OCI-LY7 (cell line): ENCODE results near the gene DNASE2B. TPM values are rescaled to one million over a fixed set of nuclear protein-coding genes. Genes with fewer than 3 reads are reported as not detected.

ENCODE experiments used
- Bru-seq: library from RNA; stranded (reverse); fragments of 400-500 nt; gene quantifications from one replicate; lab custom pipeline; 2021; lab: Mats Ljungman, UMichigan
- BruChase-seq, 2 experiments: library from RNA; stranded (reverse); fragments of 400-500 nt; gene quantifications; one replicate each; lab custom pipeline; 2021; lab: Mats Ljungman, UMichigan
- BruUV-seq: library from RNA; stranded (reverse); fragments of 400-500 nt; replicated peaks from 2 replicates; lab custom pipeline; 2021; lab: Mats Ljungman, UMichigan
- CTCF ChIA-PET: fragments of 300-600 bp; sonication (Branson Sonifier 250); formaldehyde crosslinking; loops from one replicate; lab custom pipeline; 2022; ENCODE audit warnings: antibody characterized with exemption; ENCODE audit not compliant: unreplicated experiment; lab: Charles Lee
- POLR2A ChIA-PET: fragments of 300-600 bp; sonication (Branson Sonifier 250); formaldehyde crosslinking; loops from one replicate; lab custom pipeline; 2022; ENCODE audit warnings: antibody characterized with exemption; lab: Charles Lee
- DNase-seq: peaks from one replicate; pipeline ENCODE4 v3.0.0-alpha.2; 2015; ENCODE audit warnings: low spot score
- H2AFZ ChIP-seq: fragments of 200-600 bp; sonication (generic), shearing (Covaris generic); 2 replicates; pipeline ENCODE4 v1.6.1; 2014; ENCODE audit warnings: mild to moderate bottlenecking, antibody characterized with exemption, low read length, moderate library complexity
- H3K27ac ChIP-seq: fragments of 200-600 bp; sonication (generic); 2 replicates; pipeline ENCODE4 v1.5.1; 2014; ENCODE audit warnings: mixed run types, low read depth, mild to moderate bottlenecking, moderate library complexity, low read length, inconsistent platforms; ENCODE audit not compliant: poor library complexity, severe bottlenecking
- H3K36me3 ChIP-seq: fragments of 200-600 bp; sonication (generic); 2 replicates; pipeline ENCODE4 v1.6.1; 2014; ENCODE audit warnings: mild to moderate bottlenecking, antibody characterized with exemption, low read length, moderate library complexity, mixed read lengths; ENCODE audit not compliant: insufficient read depth
- H3K4me1 ChIP-seq: fragments of 200-600 bp; sonication (generic); 2 replicates; pipeline ENCODE4 v1.5.1; 2014; ENCODE audit warnings: mild to moderate bottlenecking, low read length; ENCODE audit not compliant: insufficient read depth, poor library complexity, severe bottlenecking
- H3K4me2 ChIP-seq: fragments of 200-600 bp; sonication (generic); 2 replicates; pipeline ENCODE4 v1.6.1; 2014; ENCODE audit warnings: mild to moderate bottlenecking, low read length
- H3K4me3 ChIP-seq: fragments of 200-600 bp; sonication (generic); 2 replicates; pipeline ENCODE4 v1.5.1; 2014; ENCODE audit warnings: mild to moderate bottlenecking, low read depth, low read length; ENCODE audit not compliant: poor library complexity, severe bottlenecking
- H3K79me2 ChIP-seq: fragments of 200-600 bp; sonication (generic); 2 replicates; pipeline ENCODE4 v1.6.1; 2016; ENCODE audit warnings: low read depth, mild to moderate bottlenecking, low read length, moderate library complexity, mixed read lengths; ENCODE audit not compliant: insufficient read depth
- H3K9me2 ChIP-seq: fragments of 200-600 bp; sonication (generic); 2 replicates; pipeline ENCODE4 v1.6.1; 2016; ENCODE audit warnings: mild to moderate bottlenecking, low read length, mixed read lengths; ENCODE audit not compliant: insufficient read depth
- H3K9me3 ChIP-seq: fragments of 200-600 bp; sonication (generic); 2 replicates; pipeline ENCODE4 v1.6.1; 2014; ENCODE audit warnings: mild to moderate bottlenecking, mixed run types, low read length, mixed read lengths
- H4K20me1 ChIP-seq: fragments of 200-600 bp; sonication (generic); 2 replicates; pipeline ENCODE4 v1.6.1; 2014; ENCODE audit warnings: mild to moderate bottlenecking, antibody characterized with exemption, low read length, moderate library complexity, mixed read lengths; ENCODE audit not compliant: insufficient read depth
- EZH2phosphoT487 ChIP-seq: fragments of 200-600 bp; sonication (generic); IDR thresholded peaks from 2 replicates; pipeline ENCODE4 v1.6.1; 2018; ENCODE audit warnings: low read depth, borderline replicate concordance, mild to moderate bottlenecking, mixed run types, antibody characterized with exemption, low read length, moderate library complexity, mixed read lengths
- intact Hi-C: fragments of 100-400 bp; cut with micrococcal nuclease; formaldehyde crosslinking; loops from one replicate; pipeline ENCODE4 v1.10.0; 2022; ENCODE audit not compliant: unreplicated experiment
- long read RNA-seq: library from polyadenylated mRNA; stranded (forward); transcript quantifications from one replicate; pipeline ENCODE4 v2.0.0, GENCODE V29; 2022
- total RNA-seq, 2 experiments: library from RNA; depleted of rRNA in 1 of 2; stranded (reverse); fragments of >200 nt in 1 of 2; shearing (Covaris generic) in 1 of 2; gene quantifications; 2 replicates each; pipeline ENCODE4 v1.2.3, GENCODE V29; 2014 to 2022
- TF ChIP-seq, protein P1 (sequence below): fragments of 200-600 bp; sonication (generic); conservative IDR thresholded peaks from 2 replicates; pipeline ENCODE4 v1.5.1; 2014; ENCODE audit warnings: mild to moderate bottlenecking, antibody characterized with exemption, low read length, moderate library complexity, mixed read lengths

Gene DNASE2B, protein sequence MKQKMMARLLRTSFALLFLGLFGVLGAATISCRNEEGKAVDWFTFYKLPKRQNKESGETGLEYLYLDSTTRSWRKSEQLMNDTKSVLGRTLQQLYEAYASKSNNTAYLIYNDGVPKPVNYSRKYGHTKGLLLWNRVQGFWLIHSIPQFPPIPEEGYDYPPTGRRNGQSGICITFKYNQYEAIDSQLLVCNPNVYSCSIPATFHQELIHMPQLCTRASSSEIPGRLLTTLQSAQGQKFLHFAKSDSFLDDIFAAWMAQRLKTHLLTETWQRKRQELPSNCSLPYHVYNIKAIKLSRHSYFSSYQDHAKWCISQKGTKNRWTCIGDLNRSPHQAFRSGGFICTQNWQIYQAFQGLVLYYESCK
- 0.22 TPM in 1 of 2 replicates, not detected in the other for total RNA-seq (2014; rRNA removed; shearing (Covaris generic))
- not detected in 2 replicates for total RNA-seq (2022)
- not detected for Bru-seq, nascent RNA
- not detected for BruChase-seq, experiment 1, labeled RNA remaining after a 6-hour chase
- not detected for BruChase-seq, experiment 2, labeled RNA remaining after a 2-hour chase
- long read RNA-seq = 0 reads

DNA sequence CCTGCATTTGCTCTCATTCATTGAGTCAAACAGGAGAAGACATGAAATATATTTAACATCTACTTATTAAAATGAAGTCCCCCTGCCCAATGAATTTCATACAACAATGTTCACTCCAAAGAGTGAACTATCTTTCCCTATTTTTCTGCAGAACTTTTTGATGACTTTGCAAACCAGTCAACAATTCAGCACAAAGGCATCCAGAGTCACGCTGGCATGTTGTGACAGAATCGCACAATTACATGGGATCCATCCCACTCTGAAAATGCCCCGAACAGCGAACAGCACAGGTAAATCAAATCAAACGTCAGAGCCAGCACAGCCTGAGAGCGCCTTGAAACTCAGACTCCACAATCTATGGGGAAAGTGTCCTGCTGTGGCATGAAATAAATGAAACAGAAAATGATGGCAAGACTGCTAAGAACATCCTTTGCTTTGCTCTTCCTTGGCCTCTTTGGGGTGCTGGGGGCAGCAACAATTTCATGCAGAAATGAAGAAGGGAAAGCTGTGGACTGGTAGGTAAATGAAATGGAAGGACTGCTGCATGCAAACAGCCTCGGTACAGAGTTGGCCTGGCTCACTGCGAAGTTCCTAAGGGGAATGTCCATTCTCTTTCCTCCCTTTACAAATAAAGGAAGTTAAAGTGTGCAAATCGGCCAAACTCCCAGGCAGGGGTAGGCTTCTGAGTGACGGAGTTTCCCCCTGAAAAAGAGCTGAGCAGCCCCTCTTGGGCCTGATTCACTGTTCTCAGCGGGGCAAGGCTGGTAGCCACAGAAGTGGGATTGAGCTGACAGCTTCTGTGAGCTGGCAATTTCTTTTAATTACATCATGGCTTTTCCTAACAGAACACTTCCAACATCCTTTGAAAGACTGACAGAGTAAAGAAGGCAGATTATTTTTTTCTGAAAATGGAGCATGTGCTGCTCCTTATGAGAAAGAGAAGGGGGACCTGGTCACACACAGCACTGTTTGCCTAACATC is at the start of gene DNASE2B:
TSS of gene DNASE2B (plus strand) at position 310 of the 981 bp plus-strand sequence. CDS start at position 391, 81 bp downstream.
- H2AFZ ChIP-seq = no peak within 1 kb of the TSS
- intact Hi-C loops = no loop called here
- POLR2A ChIA-PET = interaction anchor here (1.4 kb wide), 2 partner anchors 9 to 254 kb away, joined by 3 to 8 read pairs; partner anchors contain the start of gene PRKACB
- H3K36me3 ChIP-seq = no peaks in the 10 kb centered on the region
- no peak within 1 kb of the TSS for H3K27ac ChIP-seq
- H3K79me2 ChIP-seq = no peaks in the 10 kb centered on the region
- CTCF ChIA-PET = no interaction called here
- no peaks in the 10 kb centered on the region for H3K4me1 ChIP-seq
- DNase-seq = no peak
- no peaks in the 10 kb centered on the region for H3K9me2 ChIP-seq
- no peak within 1 kb of the TSS for H3K4me2 ChIP-seq
- BruUV-seq = no TSS peak
- no peaks in the 10 kb centered on the region for H3K9me3 ChIP-seq
- no peak for TF ChIP-seq EZH2phosphoT487
- TF ChIP-seq, protein P1, sequence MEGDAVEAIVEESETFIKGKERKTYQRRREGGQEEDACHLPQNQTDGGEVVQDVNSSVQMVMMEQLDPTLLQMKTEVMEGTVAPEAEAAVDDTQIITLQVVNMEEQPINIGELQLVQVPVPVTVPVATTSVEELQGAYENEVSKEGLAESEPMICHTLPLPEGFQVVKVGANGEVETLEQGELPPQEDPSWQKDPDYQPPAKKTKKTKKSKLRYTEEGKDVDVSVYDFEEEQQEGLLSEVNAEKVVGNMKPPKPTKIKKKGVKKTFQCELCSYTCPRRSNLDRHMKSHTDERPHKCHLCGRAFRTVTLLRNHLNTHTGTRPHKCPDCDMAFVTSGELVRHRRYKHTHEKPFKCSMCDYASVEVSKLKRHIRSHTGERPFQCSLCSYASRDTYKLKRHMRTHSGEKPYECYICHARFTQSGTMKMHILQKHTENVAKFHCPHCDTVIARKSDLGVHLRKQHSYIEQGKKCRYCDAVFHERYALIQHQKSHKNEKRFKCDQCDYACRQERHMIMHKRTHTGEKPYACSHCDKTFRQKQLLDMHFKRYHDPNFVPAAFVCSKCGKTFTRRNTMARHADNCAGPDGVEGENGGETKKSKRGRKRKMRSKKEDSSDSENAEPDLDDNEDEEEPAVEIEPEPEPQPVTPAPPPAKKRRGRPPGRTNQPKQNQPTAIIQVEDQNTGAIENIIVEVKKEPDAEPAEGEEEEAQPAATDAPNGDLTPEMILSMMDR = no peak
- no peaks in the 10 kb centered on the region for H4K20me1 ChIP-seq
- H3K4me3 ChIP-seq = no peak within 1 kb of the TSS

DNA sequence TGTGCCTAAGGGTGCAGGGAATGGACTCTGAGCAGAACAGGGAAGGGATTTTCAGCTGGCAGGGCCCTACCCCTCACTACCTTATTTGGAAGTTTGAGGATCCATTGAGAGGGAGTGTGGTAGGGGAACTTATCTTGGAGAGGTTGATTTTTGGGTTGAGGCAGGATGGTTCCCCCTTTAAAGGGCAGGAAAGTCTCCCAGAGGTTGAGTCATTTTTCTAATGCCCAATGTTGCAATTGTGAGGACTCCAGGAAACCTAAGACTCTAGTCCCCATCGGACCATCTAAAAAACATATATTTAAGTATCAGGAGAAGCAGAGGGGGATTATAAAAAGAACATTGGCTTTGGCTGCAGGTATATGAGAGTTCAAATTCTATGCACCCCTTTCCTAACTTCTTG is 49.5 kb upstream of the DNASE2B start:
- Histone ChIP-seq H3K4me1 (no peaks in the 10 kb centered on the region), H3K4me3 (no peak overlapping the region), H2AFZ (no peak overlapping the region), H3K4me2 (no peak overlapping the region), H3K79me2 (no peaks in the 10 kb centered on the region), H3K9me3 (no peaks in the 10 kb centered on the region), H3K9me2 (no peaks in the 10 kb centered on the region), H3K27ac (no peak overlapping the region), H4K20me1 (no peaks in the 10 kb centered on the region), H3K36me3 (no peaks in the 10 kb centered on the region)
- TF ChIP-seq, protein P1 = no peak
- no peak for TF ChIP-seq EZH2phosphoT487
- intact Hi-C loops = no loop called here
- no peak for DNase-seq
- no TSS peak for BruUV-seq
- ChIA-PET CTCF (no interaction called here), POLR2A (interaction anchor here (0.8 to 1.2 kb wide), 2 partner anchors 12 to 17 kb away, joined by 4 read pairs; no protein-coding TSS in a partner anchor)
